ENCODE measurements around the gene TMCC1. TPM values are rescaled to one million over a fixed set of nuclear protein-coding genes. Genes with fewer than 3 reads are reported as not detected.

Gene TMCC1
- total RNA-seq, 2 experiments from 2014 or later: 33.3 to 33.8 TPM

DNA sequence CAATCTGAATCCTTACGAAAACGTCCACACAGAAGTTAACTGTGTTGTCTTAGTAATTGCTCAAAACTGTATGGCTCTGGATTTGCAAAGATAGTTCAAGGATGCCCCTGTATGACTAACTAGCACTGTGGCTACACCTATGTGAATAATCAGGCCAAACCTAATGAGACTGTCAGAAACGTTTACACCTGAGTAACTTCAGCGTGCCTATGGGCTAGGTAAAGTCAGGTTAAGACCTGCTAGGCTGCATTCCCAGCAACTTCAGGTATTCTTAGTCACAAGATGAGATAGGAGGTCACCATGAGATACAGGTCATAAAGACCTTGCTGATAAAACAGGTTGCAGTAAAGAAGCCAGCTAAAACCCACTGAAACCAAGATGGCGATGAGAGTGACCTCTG, 199.3 kb downstream of the TMCC1 start:
- no peak overlapping the region for H3K4me3 Mint-ChIP-seq
- no peak overlapping the region for H3K27ac ChIP-seq (ENCODE audit: low read depth in 1 of 2, low read length in 2 of 2)
- ChIA-PET POLR2A (no interaction called here), CTCF (no interaction called here)
- DNase-seq (no peak), ATAC-seq (ENCODE audit: poor library complexity) (no peak)
- H3K27me3 ChIP-seq (ENCODE audit: control insufficient read depth in 1 of 2, insufficient read depth in 2 of 2, low read length in 2 of 2): no peaks in the 10 kb centered on the region
- no peaks in the 10 kb centered on the region for H3K4me1 ChIP-seq (ENCODE audit: insufficient read depth, low read length)
- TF ChIP-seq, protein P1, sequence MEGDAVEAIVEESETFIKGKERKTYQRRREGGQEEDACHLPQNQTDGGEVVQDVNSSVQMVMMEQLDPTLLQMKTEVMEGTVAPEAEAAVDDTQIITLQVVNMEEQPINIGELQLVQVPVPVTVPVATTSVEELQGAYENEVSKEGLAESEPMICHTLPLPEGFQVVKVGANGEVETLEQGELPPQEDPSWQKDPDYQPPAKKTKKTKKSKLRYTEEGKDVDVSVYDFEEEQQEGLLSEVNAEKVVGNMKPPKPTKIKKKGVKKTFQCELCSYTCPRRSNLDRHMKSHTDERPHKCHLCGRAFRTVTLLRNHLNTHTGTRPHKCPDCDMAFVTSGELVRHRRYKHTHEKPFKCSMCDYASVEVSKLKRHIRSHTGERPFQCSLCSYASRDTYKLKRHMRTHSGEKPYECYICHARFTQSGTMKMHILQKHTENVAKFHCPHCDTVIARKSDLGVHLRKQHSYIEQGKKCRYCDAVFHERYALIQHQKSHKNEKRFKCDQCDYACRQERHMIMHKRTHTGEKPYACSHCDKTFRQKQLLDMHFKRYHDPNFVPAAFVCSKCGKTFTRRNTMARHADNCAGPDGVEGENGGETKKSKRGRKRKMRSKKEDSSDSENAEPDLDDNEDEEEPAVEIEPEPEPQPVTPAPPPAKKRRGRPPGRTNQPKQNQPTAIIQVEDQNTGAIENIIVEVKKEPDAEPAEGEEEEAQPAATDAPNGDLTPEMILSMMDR (IDR thresholded peaks at IDR 0.05): no peak
- H3K27me3 Mint-ChIP-seq: no peaks in the 10 kb centered on the region
- no peak overlapping the region for H3K4me3 ChIP-seq (ENCODE audit: low read length)
- H3K9me3 ChIP-seq (ENCODE audit: control insufficient read depth in 1 of 2, insufficient read depth in 1 of 2, low read length in 2 of 2): peaks cover 0 to 8% of the 10 kb centered on the region in 2 experiments
- H3K36me3 Mint-ChIP-seq (ENCODE audit: low read depth): peaks cover 16% of the 10 kb centered on the region
- peaks cover 25% of the 10 kb centered on the region for H3K4me1 Mint-ChIP-seq (ENCODE audit: low read depth)
- peaks cover 4% of the 10 kb centered on the region for H3K9me3 Mint-ChIP-seq
- intact Hi-C loops (cut with DNase I, micrococcal nuclease): no loop called here
- H3K27ac Mint-ChIP-seq: no peak overlapping the region
- H3K36me3 ChIP-seq (ENCODE audit: insufficient read depth, low read length): no peaks in the 10 kb centered on the region

DNA sequence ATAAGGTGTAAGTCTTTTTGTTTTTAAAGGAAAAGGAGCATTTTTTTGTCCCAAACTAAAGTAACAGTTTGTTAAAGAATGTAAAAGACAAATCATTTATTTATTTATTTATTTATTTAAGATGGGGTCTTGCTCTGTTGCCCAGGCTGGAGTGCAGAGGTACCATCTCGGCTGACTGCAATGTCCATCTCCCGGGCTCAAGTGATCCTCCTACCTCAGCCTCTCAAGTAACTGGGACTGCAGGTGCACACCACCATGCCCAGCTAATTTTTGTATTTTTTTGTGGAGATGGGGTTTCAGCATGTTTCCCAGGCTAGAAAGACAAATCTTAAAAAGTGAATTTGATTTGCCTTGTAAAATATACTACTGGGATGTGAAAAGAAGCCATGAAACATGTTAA, 200.8 kb downstream of the TMCC1 start:
- CTCF ChIA-PET: no interaction called here
- H3K36me3 Mint-ChIP-seq (ENCODE audit: low read depth): peaks cover 15% of the 10 kb centered on the region
- no peaks in the 10 kb centered on the region for H3K27me3 Mint-ChIP-seq

DNA sequence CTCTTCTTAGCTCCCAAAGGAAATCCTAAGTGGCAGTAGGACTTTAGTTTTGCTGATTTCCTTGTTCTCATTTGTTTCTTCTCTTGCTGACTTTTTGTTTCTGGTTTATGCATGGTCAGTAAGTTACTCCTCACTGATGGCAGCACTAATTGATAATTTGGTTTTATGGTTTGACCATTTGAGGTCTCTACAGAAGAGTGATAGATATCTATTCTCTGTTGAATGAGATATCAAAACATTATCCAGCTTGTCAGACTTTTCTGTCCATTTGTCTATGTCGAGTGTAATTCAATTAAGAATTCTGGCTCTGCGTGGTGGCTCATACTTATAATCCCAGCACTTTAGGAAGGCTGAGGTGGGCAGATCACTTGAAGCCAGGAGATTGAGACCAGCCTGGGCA, 202.5 kb downstream of the TMCC1 start:
- DNase-seq (no peak), ATAC-seq (ENCODE audit: poor library complexity) (no peak)
- Mint-ChIP-seq H3K9me3 (peaks cover 3% of the 10 kb centered on the region), H3K27me3 (no peaks in the 10 kb centered on the region), H3K27ac (no peak overlapping the region), H3K36me3 (ENCODE audit: low read depth) (peaks cover 3% of the 10 kb centered on the region), H3K4me3 (no peak overlapping the region), H3K4me1 (ENCODE audit: low read depth) (peaks cover 25% of the 10 kb centered on the region)
- ChIA-PET POLR2A (interaction anchor here (1.1 kb wide), 1 partner anchor 167 kb away, joined by 3 read pairs; no protein-coding TSS in a partner anchor), CTCF (no interaction called here)
- intact Hi-C loops (cut with DNase I, micrococcal nuclease): no loop called here
- Histone ChIP-seq H3K4me1 (ENCODE audit: insufficient read depth, low read length) (no peaks in the 10 kb centered on the region), H3K9me3 (ENCODE audit: control insufficient read depth in 1 of 2, insufficient read depth in 1 of 2, low read length in 2 of 2) (no peaks in the 10 kb centered on the region), H3K27ac (ENCODE audit: low read depth in 1 of 2, low read length in 2 of 2) (no peak overlapping the region), H3K4me3 (ENCODE audit: low read length) (no peak overlapping the region), H3K27me3 (ENCODE audit: control insufficient read depth in 1 of 2, insufficient read depth in 2 of 2, low read length in 2 of 2) (no peaks in the 10 kb centered on the region), H3K36me3 (ENCODE audit: insufficient read depth, low read length) (no peaks in the 10 kb centered on the region)
- TF ChIP-seq, protein P1 (IDR thresholded peaks at IDR 0.05): no peak

More for the DNA sequence above, 200.8 kb downstream of the TMCC1 start:
- POLR2A ChIA-PET: no interaction called here
- H3K4me3 ChIP-seq (ENCODE audit: low read length): no peak overlapping the region
- no peak overlapping the region for H3K27ac ChIP-seq (ENCODE audit: low read depth in 1 of 2, low read length in 2 of 2)
- H3K4me1 ChIP-seq (ENCODE audit: insufficient read depth, low read length): no peaks in the 10 kb centered on the region
- no peak overlapping the region for H3K27ac Mint-ChIP-seq
- peaks cover 0 to 8% of the 10 kb centered on the region in 2 experiments for H3K9me3 ChIP-seq (ENCODE audit: control insufficient read depth in 1 of 2, insufficient read depth in 1 of 2, low read length in 2 of 2)
- no peaks in the 10 kb centered on the region for H3K27me3 ChIP-seq (ENCODE audit: control insufficient read depth in 1 of 2, insufficient read depth in 2 of 2, low read length in 2 of 2)
- no peaks in the 10 kb centered on the region for H3K36me3 ChIP-seq (ENCODE audit: insufficient read depth, low read length)
- peaks cover 4% of the 10 kb centered on the region for H3K9me3 Mint-ChIP-seq
- DNase-seq (no peak), ATAC-seq (ENCODE audit: poor library complexity) (no peak)
- H3K4me1 Mint-ChIP-seq (ENCODE audit: low read depth): peaks cover 25% of the 10 kb centered on the region
- TF ChIP-seq, protein P1 (IDR thresholded peaks at IDR 0.05): no peak
- intact Hi-C loops (cut with DNase I, micrococcal nuclease): no loop called here
- H3K4me3 Mint-ChIP-seq: no peak overlapping the region
